Vagina (tissue), 2 donors: ENCODE data around the gene ALG12.

Source experiments
- CTCF ChIP-seq, 3 experiments: fragments of 450-650 bp in 2 of 3; fragments of 200-600 bp in 1 of 3; sonication (generic) in 1 of 3; IDR thresholded peaks; one replicate each; pipeline ENCODE4 v1.5.1; 2017 to 2019; ENCODE audit warnings: antibody characterized with exemption in 3 of 3, mild to moderate bottlenecking in 2 of 3, moderate library complexity in 2 of 3
- POLR2A ChIP-seq, 2 donors: fragments of 450-650 bp; IDR thresholded peaks; one replicate each; pipeline ENCODE4 v1.6.1; 2017; ENCODE audit warnings: antibody characterized with exemption in 2 of 2, mild to moderate bottlenecking in 2 of 2, moderate library complexity in 2 of 2
- POLR2AphosphoS5 ChIP-seq, 2 donors: sonication (generic); formaldehyde crosslinking; IDR thresholded peaks; one replicate each; pipeline ENCODE4 v1.9.0; 2017; ENCODE audit warnings: antibody characterized with exemption in 2 of 2, mild to moderate bottlenecking in 2 of 2, low read depth in 1 of 2; ENCODE audit not compliant: insufficient read depth in 1 of 2

GRCh38 chr22:49951678-49951985 lies 33.4 kb upstream of the ALG12 start:
- TF ChIP-seq CTCF (IDR thresholded peaks at IDR 0.05) = no peak
- TF ChIP-seq POLR2A (IDR thresholded peaks at IDR 0.05) = no peak
- TF ChIP-seq POLR2AphosphoS5 (IDR thresholded peaks at IDR 0.05; ENCODE audit: insufficient read depth in 1 of 2, low read depth in 1 of 2) = no peak
